Stimulated activated CD4-positive, alpha-beta T cell treated with anti-CD3 and anti-CD28 coated beads, Interleukin-1b, Interleukin-23, amount 100 ng/mL, for 4 hours (primary cell): Measurements from ENCODE around the gene PBX2.

Source experiments
- DNase-seq, 2 donors: peaks; one replicate each; pipeline ENCODE4 v3.0.0-alpha.2; 2020; ENCODE audit warnings: low read depth in 2 of 2

Gene PBX2

GRCh38 chr6:32173051-32173727 lies 16.8 kb downstream of the PBX2 start:
- no peak for DNase-seq

- no peak for DNase-seq
These were observed 18.8 kb downstream of the PBX2 start for GRCh38 chr6:32171234-32171633.

- DNase-seq = no peak
These were observed 19.7 kb downstream of the PBX2 start for GRCh38 chr6:32170294-32170693.

- DNase-seq = no peak
These were observed 21.0 kb downstream of the PBX2 start for GRCh38 chr6:32168807-32169591.

GRCh38 chr6:32168350-32168749 lies 21.7 kb downstream of the PBX2 start:
- no peak for DNase-seq

- no peak for DNase-seq
These were observed 22.2 kb downstream of the PBX2 start for GRCh38 chr6:32167761-32168262.

GRCh38 chr6:32167154-32167760 lies 22.7 kb downstream of the PBX2 start:
- no peak for DNase-seq

GRCh38 chr6:32166411-32167061 lies 23.5 kb downstream of the PBX2 start:
- DNase-seq = no peak

GRCh38 chr6:32164295-32164694 lies 25.7 kb downstream of the PBX2 start, which contains the start of gene EGFL8:
Gene EGFL8, plus strand, starts transcription at chr6:32164595. Its CDS starts 1,571 bp downstream, at chr6:32166166.
- DNase-seq = no peak

- no peak for DNase-seq
These were observed 26.3 kb downstream of the PBX2 start for GRCh38 chr6:32163559-32164258.

GRCh38 chr6:32158052-32158451 lies 31.9 kb downstream of the PBX2 start:
- no peak for DNase-seq

- no peak for DNase-seq
These were observed 33.1 kb downstream of the PBX2 start for GRCh38 chr6:32156891-32157290.

GRCh38 chr6:32154514-32155161 lies 35.4 kb downstream of the PBX2 start:
- DNase-seq = peak; percentile 41 to 43

GRCh38 chr6:32153564-32154513 lies 36.2 kb downstream of the PBX2 start, which contains the start of gene PPT2:
Gene PPT2, plus strand, starts transcription at chr6:32154141. Its CDS starts 454 bp downstream, at chr6:32154595.
- DNase-seq = peak; percentile 39 to 61

- DNase-seq = no peak
These were observed 37.0 kb downstream of the PBX2 start for GRCh38 chr6:32152769-32153563.

- no peak for DNase-seq
These were observed 37.9 kb downstream of the PBX2 start, which contains the start of gene PRRT1 for GRCh38 chr6:32151863-32152768. Gene PRRT1, minus strand, starts transcription at chr6:32151939. Its CDS starts 112 bp downstream, at chr6:32151827.

GRCh38 chr6:32151181-32151862 lies 38.7 kb downstream of the PBX2 start:
- DNase-seq = no peak
